Left ventricle myocardium inferior (tissue), 1 donor: ENCODE results near the gene KRT81. TPM values are rescaled to one million over a fixed set of nuclear protein-coding genes. Genes with fewer than 3 reads are reported as not detected.

Experiments used
- DNase-seq: peaks from one replicate; pipeline ENCODE4 v3.0.0-alpha.2; 2020
- H3K27ac ChIP-seq: fragments of 200-600 bp; replicated peaks from 2 replicates; pipeline ENCODE4 v1.8.0; 2021
- H3K27me3 ChIP-seq: fragments of 200-600 bp; 2 replicates; pipeline ENCODE4 v1.8.0; 2021; ENCODE audit warnings: low read depth
- H3K36me3 ChIP-seq: fragments of 200-600 bp; 2 replicates; pipeline ENCODE4 v1.8.0; 2021
- H3K4me1 ChIP-seq: fragments of 200-600 bp; 2 replicates; pipeline ENCODE4 v1.8.0; 2021
- H3K4me3 ChIP-seq: fragments of 200-600 bp; 2 replicates; pipeline ENCODE4 v1.8.0; 2021; ENCODE audit warnings: mild to moderate bottlenecking, moderate library complexity
- H3K9me3 ChIP-seq: fragments of 200-600 bp; replicated peaks from 2 replicates; pipeline ENCODE4 v1.8.0; 2021
- CTCF ChIP-seq: fragments of 200-600 bp; IDR thresholded peaks from 2 replicates; pipeline ENCODE4 v1.8.0; 2021; ENCODE audit warnings: antibody characterized with exemption, mild to moderate bottlenecking, borderline replicate concordance
- intact Hi-C: fragments of 100-400 bp; cut with micrococcal nuclease; formaldehyde crosslinking; loops from one replicate; pipeline ENCODE4 v1.11.0; 2022
- total RNA-seq: library from RNA; stranded (reverse); fragmentation: NEBNext Ultra II Directional; extraction: Animal tissue kit (Norgen Biotek cat#: 25700); gene quantifications from one replicate; pipeline ENCODE4 v1.2.1, GENCODE V29; 2021
- donor health status: DM: no; HTN: yes; CAD: no; lungs with severe emphysema.

KRT81 gene
- total RNA-seq, 1 donor from 2014 or later: not detected

GRCh38 chr12:52322069-52322468 is 30.7 kb upstream of the KRT81 start:
- no peaks in the 10 kb centered on the region for H3K36me3 ChIP-seq
- H3K4me1 ChIP-seq: no peaks in the 10 kb centered on the region
- no peak overlapping the region for H3K4me3 ChIP-seq
- no peaks in the 10 kb centered on the region for H3K9me3 ChIP-seq
- no peak for TF ChIP-seq CTCF
- intact Hi-C loops: no loop called here
- no peak overlapping the region for H3K27ac ChIP-seq
- H3K27me3 ChIP-seq: peaks cover 85% of the 10 kb centered on the region
- DNase-seq: no peak

- Histone ChIP-seq H3K27ac (no peak overlapping the region), H3K27me3 (peaks cover 84% of the 10 kb centered on the region), H3K36me3 (no peaks in the 10 kb centered on the region), H3K9me3 (no peaks in the 10 kb centered on the region), H3K4me3 (no peak overlapping the region), H3K4me1 (no peaks in the 10 kb centered on the region)
- no peak for TF ChIP-seq CTCF
- DNase-seq: no peak
- intact Hi-C loops: no loop called here
Measured at GRCh38 chr12:52321418-52321817, 30.1 kb upstream of the KRT81 start.

- H3K27me3 ChIP-seq: peaks cover 84% of the 10 kb centered on the region
- no peak for DNase-seq
- intact Hi-C loops: no loop called here
- no peaks in the 10 kb centered on the region for H3K9me3 ChIP-seq
- H3K4me1 ChIP-seq: no peaks in the 10 kb centered on the region
- H3K4me3 ChIP-seq: no peak within 1 kb of the TSS
- TF ChIP-seq CTCF: no peak
- no peak within 1 kb of the TSS for H3K27ac ChIP-seq
- H3K36me3 ChIP-seq: no peaks in the 10 kb centered on the region
Measured at GRCh38 chr12:52320784-52321400, 29.6 kb upstream of the KRT81 start, which contains the start of gene KRT83. Gene KRT83, minus strand, starts transcription at chr12:52321398. Its CDS starts 63 bp downstream, at chr12:52321335.

- intact Hi-C loops: no loop called here
- Histone ChIP-seq H3K36me3 (no peaks in the 10 kb centered on the region), H3K9me3 (no peaks in the 10 kb centered on the region), H3K4me1 (no peaks in the 10 kb centered on the region), H3K4me3 (no peak overlapping the region), H3K27ac (no peak overlapping the region), H3K27me3 (peaks cover 91% of the 10 kb centered on the region)
- no peak for DNase-seq
- no peak for TF ChIP-seq CTCF
Measured at GRCh38 chr12:52319097-52319496, 27.8 kb upstream of the KRT81 start.

GRCh38 chr12:52318241-52318990 is 27.1 kb upstream of the KRT81 start:
- H3K9me3 ChIP-seq: no peaks in the 10 kb centered on the region
- H3K4me3 ChIP-seq: no peak overlapping the region
- H3K27ac ChIP-seq: no peak overlapping the region
- DNase-seq: no peak
- intact Hi-C loops: no loop called here
- no peak for TF ChIP-seq CTCF
- H3K36me3 ChIP-seq: no peaks in the 10 kb centered on the region
- peaks cover 91% of the 10 kb centered on the region for H3K27me3 ChIP-seq
- no peaks in the 10 kb centered on the region for H3K4me1 ChIP-seq
